ENCODE data around the gene PARVB.

The PARVB gene

DNA sequence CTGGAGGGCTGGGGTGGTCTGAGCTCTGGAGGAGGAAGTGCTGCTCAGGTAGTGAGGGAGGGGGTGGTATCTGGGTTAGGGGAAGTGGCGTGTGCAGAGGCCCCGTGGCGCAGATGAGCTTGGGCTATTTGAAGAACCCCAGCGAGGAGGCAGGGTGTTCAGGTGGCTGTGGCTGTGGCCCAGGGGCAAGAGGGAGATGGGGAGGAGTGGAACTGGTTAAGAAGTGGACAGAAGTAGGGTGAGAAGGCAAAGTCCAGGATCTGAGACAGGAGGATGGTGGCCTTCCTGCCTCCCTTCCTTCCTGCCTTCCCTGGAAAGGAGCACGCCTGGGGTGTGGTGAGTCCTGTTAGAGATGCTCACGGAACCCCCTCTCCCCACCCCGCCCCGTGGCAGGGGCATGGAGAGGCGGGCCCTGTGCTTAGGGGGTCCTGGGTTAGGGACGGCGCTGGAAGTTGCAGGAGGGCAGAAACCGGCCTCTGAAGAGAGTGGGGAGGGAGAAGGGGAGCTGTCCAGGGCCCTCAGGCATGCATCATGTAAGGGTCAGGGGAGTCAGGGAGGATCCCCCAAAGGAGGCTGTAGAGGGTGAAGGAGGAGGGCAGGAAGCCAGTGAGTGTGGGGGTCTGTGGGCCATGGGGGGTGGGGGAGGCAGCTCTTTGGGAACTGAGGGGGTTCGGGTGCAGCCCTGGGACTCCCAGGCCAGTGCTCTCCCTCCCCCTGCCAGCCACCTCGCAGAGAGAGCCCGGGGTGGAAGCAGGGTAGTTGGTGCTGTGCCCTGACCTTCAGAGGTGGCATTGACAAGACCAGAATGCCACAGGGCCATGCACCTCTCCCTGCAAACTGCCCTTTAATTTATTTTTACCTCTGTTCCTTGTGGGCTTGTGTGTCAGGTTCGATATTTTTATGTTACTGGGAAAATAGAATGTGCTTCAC is 92.9 kb downstream of the PARVB start:
- TF ChIP-seq, protein P1, sequence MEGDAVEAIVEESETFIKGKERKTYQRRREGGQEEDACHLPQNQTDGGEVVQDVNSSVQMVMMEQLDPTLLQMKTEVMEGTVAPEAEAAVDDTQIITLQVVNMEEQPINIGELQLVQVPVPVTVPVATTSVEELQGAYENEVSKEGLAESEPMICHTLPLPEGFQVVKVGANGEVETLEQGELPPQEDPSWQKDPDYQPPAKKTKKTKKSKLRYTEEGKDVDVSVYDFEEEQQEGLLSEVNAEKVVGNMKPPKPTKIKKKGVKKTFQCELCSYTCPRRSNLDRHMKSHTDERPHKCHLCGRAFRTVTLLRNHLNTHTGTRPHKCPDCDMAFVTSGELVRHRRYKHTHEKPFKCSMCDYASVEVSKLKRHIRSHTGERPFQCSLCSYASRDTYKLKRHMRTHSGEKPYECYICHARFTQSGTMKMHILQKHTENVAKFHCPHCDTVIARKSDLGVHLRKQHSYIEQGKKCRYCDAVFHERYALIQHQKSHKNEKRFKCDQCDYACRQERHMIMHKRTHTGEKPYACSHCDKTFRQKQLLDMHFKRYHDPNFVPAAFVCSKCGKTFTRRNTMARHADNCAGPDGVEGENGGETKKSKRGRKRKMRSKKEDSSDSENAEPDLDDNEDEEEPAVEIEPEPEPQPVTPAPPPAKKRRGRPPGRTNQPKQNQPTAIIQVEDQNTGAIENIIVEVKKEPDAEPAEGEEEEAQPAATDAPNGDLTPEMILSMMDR (conservative IDR thresholded peaks at IDR 0.05; ENCODE audit: low read length): no peak
- H3K4me3 ChIP-seq (ENCODE audit: low read length): no peak overlapping the region
- no peak for DNase-seq (ENCODE audit: low read depth)

DNA sequence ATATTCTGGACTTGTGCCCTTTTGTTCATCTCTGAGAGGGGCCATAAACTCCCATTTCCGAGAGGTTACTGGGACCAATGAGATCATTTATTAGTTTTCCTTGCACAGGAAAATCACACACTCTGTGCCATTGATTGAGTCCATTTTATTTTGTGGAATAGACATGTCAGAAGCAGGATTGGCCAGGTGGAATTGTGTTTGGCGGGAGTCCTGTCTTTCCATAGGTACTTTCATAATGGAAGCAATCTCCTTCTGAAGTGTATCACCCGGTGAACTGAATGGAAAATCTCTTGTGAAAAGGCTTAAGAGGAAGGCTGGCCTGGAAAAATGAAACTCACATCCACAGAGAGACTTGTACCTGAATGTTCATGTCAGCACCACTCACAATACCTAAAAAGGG is 93.6 kb downstream of the PARVB start:
- H3K4me3 ChIP-seq (ENCODE audit: low read length): no peak overlapping the region
- TF ChIP-seq, protein P1 (conservative IDR thresholded peaks at IDR 0.05; ENCODE audit: low read length): no peak
- no peak for DNase-seq (ENCODE audit: low read depth)

DNA sequence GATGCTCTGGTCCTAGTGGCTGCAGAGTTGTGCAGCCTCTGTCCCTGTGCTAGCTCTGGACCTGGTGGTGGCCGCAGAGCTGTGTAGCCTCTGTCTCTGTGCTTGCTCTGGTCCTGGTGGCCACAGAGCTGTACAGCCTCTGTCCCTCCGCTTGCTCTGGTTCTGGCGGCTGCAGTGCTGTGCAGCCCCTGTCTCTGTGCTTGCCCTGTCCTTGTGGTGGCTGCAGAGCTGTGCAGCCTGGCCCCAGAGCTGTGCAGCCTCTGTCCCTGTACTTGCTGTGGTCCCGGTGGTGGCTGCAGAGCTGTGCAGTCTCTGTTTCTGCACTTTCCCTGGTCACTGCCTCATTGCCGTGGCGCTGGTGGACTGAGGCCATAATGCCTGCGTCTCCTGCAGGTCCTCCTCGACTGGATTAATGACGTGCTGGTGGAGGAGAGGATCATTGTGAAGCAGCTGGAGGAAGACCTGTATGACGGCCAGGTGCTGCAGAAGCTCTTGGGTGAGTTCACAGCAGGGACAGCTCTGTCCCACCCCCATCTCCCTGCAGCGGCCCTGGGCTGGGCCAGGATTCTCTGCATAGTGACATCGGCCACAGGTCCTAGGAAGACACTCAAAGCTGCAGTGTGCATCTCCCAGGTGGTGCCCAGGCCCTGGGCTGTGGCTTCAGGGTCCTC is 94.7 kb downstream of the PARVB start:
- DNase-seq (ENCODE audit: low read depth): no peak
- H3K4me3 ChIP-seq (ENCODE audit: low read length): no peak overlapping the region
- TF ChIP-seq, protein P1 (conservative IDR thresholded peaks at IDR 0.05; ENCODE audit: low read length): no peak

DNA sequence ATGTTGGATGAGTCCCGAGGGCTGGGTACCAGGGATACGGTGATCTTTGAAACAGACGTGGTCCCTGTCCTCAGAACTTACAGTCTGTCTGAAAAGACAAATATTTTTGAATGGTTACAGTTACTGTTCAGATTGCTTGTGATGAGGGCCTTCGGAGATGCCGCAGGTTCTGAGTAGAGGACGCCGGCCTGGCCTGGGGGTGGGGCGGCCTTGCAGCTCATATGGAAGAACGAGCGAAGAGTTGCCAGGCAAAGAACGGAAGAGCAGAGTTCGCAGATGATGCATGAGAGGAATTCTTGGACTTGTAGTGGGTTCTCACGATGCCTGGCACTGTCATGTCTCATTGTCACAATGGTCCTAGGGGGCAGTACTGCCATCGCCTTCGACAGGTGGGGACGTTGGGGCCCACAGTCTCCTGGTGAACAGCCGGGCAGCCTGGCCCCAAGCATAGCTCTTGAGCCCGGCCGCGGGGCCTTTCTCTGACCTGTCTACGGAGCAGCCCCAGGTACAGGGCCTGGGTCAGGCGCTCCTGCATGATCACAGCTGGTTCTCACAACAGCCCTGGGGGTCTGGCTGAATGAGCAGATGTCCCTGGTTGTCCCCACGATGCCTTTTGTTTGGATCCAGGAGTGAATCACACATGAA is 95.7 kb downstream of the PARVB start:
- H3K4me3 ChIP-seq (ENCODE audit: low read length): no peak overlapping the region
- DNase-seq (ENCODE audit: low read depth): no peak
- TF ChIP-seq, protein P1 (conservative IDR thresholded peaks at IDR 0.05; ENCODE audit: low read length): no peak

DNA sequence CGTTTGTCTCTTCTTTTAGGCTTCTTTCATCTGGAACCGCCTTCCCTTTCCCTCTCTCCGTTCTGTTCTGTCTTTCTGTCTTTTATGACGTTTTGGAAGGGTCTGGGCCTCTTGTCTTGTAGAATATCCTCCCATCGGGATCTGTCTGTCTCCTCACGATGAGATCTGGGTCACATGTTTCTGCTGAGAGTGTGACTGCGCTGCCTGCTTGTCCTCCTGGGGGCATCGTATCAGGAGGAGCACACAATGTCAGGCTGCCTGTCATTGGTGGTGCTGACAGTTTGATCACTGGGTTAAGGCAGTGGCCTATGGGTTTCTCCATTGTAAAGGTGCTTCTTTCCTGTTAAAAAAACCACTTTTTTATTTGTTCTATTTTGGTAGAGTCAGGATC is 96.2 kb downstream of the PARVB start:
- TF ChIP-seq, protein P1 (conservative IDR thresholded peaks at IDR 0.05; ENCODE audit: low read length): no peak
- DNase-seq (ENCODE audit: low read depth): no peak
- no peak overlapping the region for H3K4me3 ChIP-seq (ENCODE audit: low read length)

DNA sequence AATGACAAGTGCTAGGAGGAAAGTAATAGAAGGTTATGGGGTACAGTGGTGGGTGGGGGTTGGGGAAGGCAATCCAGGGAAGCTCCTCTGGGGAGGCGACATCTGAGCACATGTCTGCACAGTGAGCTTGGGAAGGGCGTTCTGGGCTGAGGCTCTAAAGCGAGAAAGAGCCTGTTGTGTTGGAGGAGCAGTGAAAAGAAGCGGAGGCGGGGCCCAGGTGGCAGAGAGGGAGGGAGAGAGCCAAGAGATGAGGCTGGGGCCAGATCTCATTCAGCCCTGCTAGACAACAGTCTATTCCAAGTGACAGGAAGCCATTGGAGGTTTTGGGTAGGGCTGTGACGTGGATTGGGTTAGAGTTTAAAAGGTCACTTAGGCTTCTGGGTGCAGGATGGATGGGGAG is 101.3 kb downstream of the PARVB start:
- DNase-seq (ENCODE audit: low read depth): no peak
- H3K4me3 ChIP-seq (ENCODE audit: low read length): no peak overlapping the region
- TF ChIP-seq, protein P1 (conservative IDR thresholded peaks at IDR 0.05; ENCODE audit: low read length): no peak
